PC-3 (cell line): ENCODE data around the gene AUH. TPM values are rescaled to one million over a fixed set of nuclear protein-coding genes. Genes with fewer than 3 reads are reported as not detected.

Source experiments
- ATAC-seq: fragments of 200-7000 bp; cut with Tn5 transposase; 2 replicates; pipeline ENCODE4 v1.9.1; 2020; ENCODE audit warnings: mild to moderate bottlenecking, moderate library complexity
- BruUV-seq: library from RNA; stranded (reverse); fragments of 400-500 nt; replicated peaks from 2 replicates; lab custom pipeline; 2021; lab: Mats Ljungman, UMichigan
- CTCF ChIA-PET: fragments of 300-600 bp; sonication (Branson Sonifier 250); formaldehyde crosslinking; loops from one replicate; lab custom pipeline; 2022; ENCODE audit warnings: antibody characterized with exemption; lab: Charles Lee
- POLR2A ChIA-PET: fragments of 300-600 bp; sonication (Branson Sonifier 250); formaldehyde crosslinking; loops from one replicate; lab custom pipeline; 2022; ENCODE audit warnings: antibody characterized with exemption; ENCODE audit not compliant: unreplicated experiment; lab: Charles Lee
- DNase-seq: peaks from one replicate; pipeline ENCODE4 v3.0.0-alpha.2; 2015
- H2AFZ ChIP-seq: fragments of 300-600 bp; sonication (generic); 2 replicates; pipeline ENCODE4 v1.6.0; 2016; ENCODE audit warnings: antibody characterized with exemption, low read length
- H3F3A ChIP-seq: fragments of 300-600 bp; sonication (generic); one replicate; pipeline ENCODE4 v1.6.0; 2017; ENCODE audit warnings: antibody characterized with exemption, low read length, control low read depth, mild to moderate bottlenecking; ENCODE audit not compliant: unreplicated experiment
- H3K27ac ChIP-seq: fragments of 300-600 bp; sonication (generic); 2 replicates; pipeline ENCODE4 v1.5.1; 2016; ENCODE audit warnings: mild to moderate bottlenecking, low read length
- H3K27me3 ChIP-seq: fragments of 300-600 bp; sonication (generic); 2 replicates; pipeline ENCODE4 v1.6.1; 2016; ENCODE audit warnings: low read length, mixed read lengths
- H3K36me3 ChIP-seq: fragments of 300-600 bp; sonication (generic); 2 replicates; pipeline ENCODE4 v1.6.1; 2016; ENCODE audit warnings: low read depth, mixed run types, low read length, mixed read lengths
- H3K4me1 ChIP-seq: fragments of 300-600 bp; sonication (generic); 2 replicates; pipeline ENCODE4 v1.5.1; 2016; ENCODE audit warnings: low read length; ENCODE audit not compliant: insufficient read depth
- H3K4me2 ChIP-seq: fragments of 300-600 bp; sonication (generic); 2 replicates; pipeline ENCODE4 v1.6.0; 2016; ENCODE audit warnings: low read length
- H3K4me3 ChIP-seq: fragments of 300-600 bp; sonication (generic); 2 replicates; pipeline ENCODE4 v1.5.1; 2016; ENCODE audit warnings: mild to moderate bottlenecking, low read length, mixed read lengths
- H3K79me2 ChIP-seq: fragments of 300-600 bp; sonication (generic); 2 replicates; pipeline ENCODE4 v1.6.1; 2017; ENCODE audit warnings: low read length, mixed read lengths
- H3K9ac ChIP-seq: fragments of 300-600 bp; sonication (generic); 2 replicates; pipeline ENCODE4 v1.6.0; 2016; ENCODE audit warnings: mild to moderate bottlenecking, low read length
- H3K9me2 ChIP-seq: fragments of 300-600 bp; sonication (generic); replicated peaks from 2 replicates; pipeline ENCODE4 v1.6.1; 2016; ENCODE audit warnings: mixed run types, low read length, mixed read lengths
- H3K9me3 ChIP-seq: fragments of 300-600 bp; sonication (generic); 2 replicates; pipeline ENCODE4 v1.6.1; 2016; ENCODE audit warnings: low read length, mixed read lengths
- H4K20me1 ChIP-seq: fragments of 300-600 bp; sonication (generic); 2 replicates; pipeline ENCODE4 v1.6.1; 2016; ENCODE audit warnings: low read length, mixed read lengths
- CTCF ChIP-seq: fragments of 300-600 bp; sonication (generic); conservative IDR thresholded peaks from 2 replicates; pipeline ENCODE4 v1.5.1; 2017; ENCODE audit warnings: antibody characterized with exemption, low read depth, mild to moderate bottlenecking, low read length
- EZH2 ChIP-seq: fragments of 300-600 bp; sonication (generic); IDR thresholded peaks from one replicate; pipeline ENCODE4 v1.6.1; 2017; ENCODE audit warnings: antibody characterized with exemption, mild to moderate bottlenecking, low read length; ENCODE audit not compliant: unreplicated experiment
- EZH2phosphoT487 ChIP-seq: fragments of 300-600 bp; sonication (generic); IDR thresholded peaks from 2 replicates; pipeline ENCODE4 v1.6.1; 2018; ENCODE audit warnings: mild to moderate bottlenecking, antibody characterized with exemption, low read length, borderline replicate concordance
- intact Hi-C: fragments of 100-400 bp; cut with micrococcal nuclease; formaldehyde crosslinking; loops from 2 replicates; pipeline ENCODE4 v1.9.0; 2023
- total RNA-seq: library from RNA; depleted of rRNA; stranded (reverse); fragments of >200 nt; gene quantifications from 2 replicates; pipeline ENCODE4 v1.2.3, GENCODE V29; 2014

Gene AUH
- total RNA-seq, 1 experiment from 2014 or later, result 30.4 TPM

DNA sequence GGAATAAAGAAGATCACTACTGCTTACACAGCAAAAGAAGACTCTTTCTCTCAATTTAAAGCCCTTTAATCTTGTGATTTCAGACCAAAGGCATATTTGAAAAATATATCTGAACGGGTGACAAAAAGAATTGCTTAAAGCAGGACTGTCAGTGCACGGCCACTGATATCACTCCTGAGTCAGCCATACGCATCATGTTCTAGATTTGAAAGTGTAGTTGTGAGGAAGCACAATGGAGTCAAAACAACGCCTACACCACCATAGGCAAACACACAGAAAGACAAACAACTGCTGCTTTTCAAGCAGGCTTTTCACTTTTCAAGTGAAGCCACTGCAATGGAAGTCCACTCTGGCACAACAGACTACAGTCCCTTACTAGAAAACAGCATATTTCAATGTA is 141.7 kb downstream of the AUH start:
- no peaks in the 10 kb centered on the region for H3K4me1 ChIP-seq
- intact Hi-C loops, result no loop called here
- DNase-seq (no peak), ATAC-seq (no peak)
- H3K4me2 ChIP-seq, result no peak overlapping the region
- TF ChIP-seq EZH2, result no peak
- TF ChIP-seq CTCF, result no peak
- TF ChIP-seq EZH2phosphoT487, result no peak
- POLR2A ChIA-PET, result no interaction called here
- no peaks in the 10 kb centered on the region for H3K9me2 ChIP-seq
- no peaks in the 10 kb centered on the region for H3K36me3 ChIP-seq
- no peaks in the 10 kb centered on the region for H3K79me2 ChIP-seq
- no TSS peak for BruUV-seq
- no peak overlapping the region for H3K4me3 ChIP-seq
- no peak overlapping the region for H3K27ac ChIP-seq
- H3K9ac ChIP-seq, result no peak overlapping the region
- H3F3A ChIP-seq, result no peaks in the 10 kb centered on the region
- no peaks in the 10 kb centered on the region for H3K9me3 ChIP-seq
- H3K27me3 ChIP-seq, result no peaks in the 10 kb centered on the region
- no peaks in the 10 kb centered on the region for H4K20me1 ChIP-seq
- no peak overlapping the region for H2AFZ ChIP-seq
- CTCF ChIA-PET, result no interaction called here

GRCh38 chr9:91219557-91219956 is 142.2 kb downstream of the AUH start:
- CTCF ChIA-PET, result no interaction called here
- Histone ChIP-seq H3K9ac (no peak overlapping the region), H3K4me3 (no peak overlapping the region), H3K4me2 (no peak overlapping the region), H3K9me3 (no peaks in the 10 kb centered on the region), H2AFZ (no peak overlapping the region), H3K79me2 (no peaks in the 10 kb centered on the region), H3K36me3 (no peaks in the 10 kb centered on the region), H3K4me1 (no peaks in the 10 kb centered on the region; the same call in 1 of the 2 replicates), H4K20me1 (no peaks in the 10 kb centered on the region), H3K27ac (no peak overlapping the region), H3K27me3 (no peaks in the 10 kb centered on the region), H3F3A (no peaks in the 10 kb centered on the region), H3K9me2 (no peaks in the 10 kb centered on the region)
- no TSS peak for BruUV-seq
- no peak for ATAC-seq
- POLR2A ChIA-PET, result no interaction called here
- intact Hi-C loops, result no loop called here
- no peak for DNase-seq
- TF ChIP-seq EZH2 (no peak), CTCF (no peak), EZH2phosphoT487 (no peak)

- ChIA-PET POLR2A (no interaction called here), CTCF (no interaction called here)
- intact Hi-C loops, result no loop called here
- no peak for ATAC-seq
- no peaks in the 10 kb centered on the region for H3K9me3 ChIP-seq
- DNase-seq, result no peak
- H4K20me1 ChIP-seq, result no peaks in the 10 kb centered on the region
- H3F3A ChIP-seq, result no peaks in the 10 kb centered on the region
- TF ChIP-seq CTCF (no peak), EZH2 (no peak), EZH2phosphoT487 (no peak)
- H3K27me3 ChIP-seq, result no peaks in the 10 kb centered on the region
- H3K4me1 ChIP-seq, result no peaks in the 10 kb centered on the region; the same call in 1 of the 2 replicates
- H3K9ac ChIP-seq, result no peak overlapping the region
- no TSS peak for BruUV-seq
- H3K4me3 ChIP-seq, result no peak overlapping the region
- no peaks in the 10 kb centered on the region for H3K79me2 ChIP-seq
- H3K4me2 ChIP-seq, result no peak overlapping the region
- H2AFZ ChIP-seq, result no peak overlapping the region
- no peaks in the 10 kb centered on the region for H3K9me2 ChIP-seq
- H3K36me3 ChIP-seq, result no peaks in the 10 kb centered on the region
- H3K27ac ChIP-seq, result no peak overlapping the region
Observed at GRCh38 chr9:91217388-91217787, 144.3 kb downstream of the AUH start.
